ENCODE measurements around the gene UBE2E2. TPM values are rescaled to one million over a fixed set of nuclear protein-coding genes. Genes with fewer than 3 reads are reported as not detected.
"Not testable (repeated sequence)": the region's sequence is repeated elsewhere in the genome, so short reads cannot be mapped to it uniquely, and the experiment has no call there.

Gene UBE2E2
- total RNA-seq, 1 donor from 2014 or later = 64.6 TPM

DNA sequence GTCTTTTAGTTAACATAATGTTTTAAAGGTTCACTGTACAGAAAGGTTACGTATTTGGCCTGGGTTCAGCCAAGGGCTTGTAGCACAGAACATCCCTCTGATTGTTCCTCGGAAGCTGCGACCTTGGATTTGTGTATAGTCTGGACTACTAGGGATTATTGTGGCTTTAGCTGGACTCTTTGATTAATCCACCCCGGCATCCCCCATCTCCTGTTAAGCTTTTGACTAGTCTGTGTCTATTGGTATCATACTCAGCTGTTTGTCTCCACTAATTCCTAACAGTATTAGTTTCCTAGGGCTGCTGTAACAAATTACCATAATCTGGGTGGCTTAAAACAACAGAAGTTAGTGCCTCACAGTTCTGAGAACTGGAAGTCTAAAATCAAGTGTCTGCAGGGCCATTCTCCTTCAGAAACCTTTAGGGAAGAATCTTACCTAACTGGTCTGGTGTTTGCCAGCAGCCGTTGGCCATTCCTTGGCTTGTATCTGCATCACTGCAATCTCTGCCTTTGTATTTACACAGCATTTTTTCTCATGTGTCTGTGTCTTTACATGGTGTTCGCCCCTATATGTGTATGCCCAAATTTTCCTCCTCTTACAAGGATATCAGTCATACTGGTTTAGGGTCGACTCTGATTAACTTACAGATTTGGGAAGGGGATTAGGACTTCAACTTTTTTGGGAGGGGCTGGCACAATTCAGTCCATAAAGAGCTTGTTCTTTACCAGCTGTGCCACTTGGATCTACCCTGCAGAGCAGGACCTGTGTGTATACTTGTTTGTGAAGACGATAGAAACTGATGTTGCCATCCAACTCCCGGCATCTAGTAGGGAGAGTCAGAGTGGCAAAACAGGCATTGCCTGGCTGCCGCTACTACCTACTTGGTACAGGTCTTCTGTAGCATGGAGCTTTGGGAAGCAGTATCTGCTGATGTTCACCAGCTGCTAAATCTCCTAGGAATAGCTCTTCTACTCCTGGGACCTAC, 117.8 kb downstream of the UBE2E2 start:
- no peak for DNase-seq (ENCODE audit: low spot score)

- no peak for DNase-seq (ENCODE audit: low spot score)
Observed at GRCh38 chr3:23324745-23325144, 121.6 kb downstream of the UBE2E2 start.

- DNase-seq (ENCODE audit: low spot score) = no peak
Observed at GRCh38 chr3:23325466-23326065, 122.4 kb downstream of the UBE2E2 start.

DNA sequence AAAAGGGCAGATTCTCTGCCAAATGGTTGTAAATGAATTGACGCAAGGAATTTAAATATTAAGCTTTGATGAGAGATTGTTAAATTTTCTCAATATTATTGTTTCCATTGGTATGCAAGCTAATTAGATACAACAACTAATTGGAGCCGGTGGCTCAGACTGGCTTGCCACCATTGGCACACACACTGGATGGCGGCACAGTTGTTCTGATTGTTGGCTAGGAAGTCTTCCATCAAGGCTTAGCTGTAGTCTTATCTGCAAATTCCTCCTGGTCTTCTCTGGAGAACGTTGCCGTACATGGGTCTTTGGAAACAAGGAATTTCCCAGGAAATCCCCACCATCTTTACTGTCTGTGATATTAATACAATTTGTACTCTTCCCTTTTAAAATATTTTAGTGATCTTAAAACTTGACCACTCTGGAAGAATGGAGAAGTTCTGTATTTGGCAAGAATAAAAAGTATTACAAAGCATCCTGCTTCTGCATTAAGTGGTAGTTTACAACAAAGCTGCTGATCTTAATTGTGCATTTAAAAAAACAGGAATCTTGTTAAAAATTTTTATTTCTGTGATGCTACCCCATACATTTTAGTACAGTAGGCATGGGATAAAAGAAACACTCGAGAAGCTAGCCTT, 126.5 kb downstream of the UBE2E2 start:
- no peak for DNase-seq (ENCODE audit: low spot score)

- no peak for DNase-seq (ENCODE audit: low spot score)
Observed at GRCh38 chr3:23330568-23330967, 127.4 kb downstream of the UBE2E2 start.

DNA sequence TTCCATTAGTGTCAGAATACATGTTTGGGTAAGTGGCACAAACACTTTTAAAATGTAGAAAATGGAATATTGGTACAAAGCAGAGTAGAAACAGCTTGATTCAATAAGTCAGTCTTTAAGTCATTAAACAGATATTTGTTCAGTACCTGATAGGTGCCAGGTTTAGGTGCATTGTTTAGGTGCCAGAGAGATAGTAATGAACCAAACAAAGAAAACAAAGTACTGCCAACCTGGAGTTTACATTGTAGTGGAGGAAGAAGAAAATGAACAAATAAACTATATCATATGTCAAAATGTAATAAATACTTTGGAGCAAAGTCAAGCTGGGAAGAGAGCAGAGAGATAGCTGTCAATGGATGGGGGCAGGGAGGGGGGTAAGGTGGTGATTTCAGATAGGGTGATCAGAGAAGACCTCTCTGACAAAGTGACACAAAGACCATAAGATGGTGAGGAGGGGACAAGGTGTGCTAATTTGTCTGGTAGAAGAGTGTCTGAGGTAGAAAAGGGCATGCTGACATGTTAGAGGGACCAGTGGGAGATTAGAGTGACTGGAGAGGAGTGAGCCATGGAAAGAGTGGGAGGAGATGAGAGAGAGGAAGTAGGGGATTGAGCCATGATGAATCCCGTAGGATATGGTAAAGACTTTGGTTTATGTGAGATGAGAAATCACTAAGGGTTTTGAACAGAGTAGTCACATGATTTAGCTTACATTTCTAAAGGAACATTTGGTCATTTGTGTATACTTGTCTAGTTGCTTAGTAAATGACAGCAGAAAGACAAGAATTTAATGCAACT, 128.2 kb downstream of the UBE2E2 start:
- no peak for DNase-seq (ENCODE audit: low spot score)

GRCh38 chr3:23333633-23334032, 130.5 kb downstream of the UBE2E2 start:
- DNase-seq (ENCODE audit: low spot score) = no peak

DNA sequence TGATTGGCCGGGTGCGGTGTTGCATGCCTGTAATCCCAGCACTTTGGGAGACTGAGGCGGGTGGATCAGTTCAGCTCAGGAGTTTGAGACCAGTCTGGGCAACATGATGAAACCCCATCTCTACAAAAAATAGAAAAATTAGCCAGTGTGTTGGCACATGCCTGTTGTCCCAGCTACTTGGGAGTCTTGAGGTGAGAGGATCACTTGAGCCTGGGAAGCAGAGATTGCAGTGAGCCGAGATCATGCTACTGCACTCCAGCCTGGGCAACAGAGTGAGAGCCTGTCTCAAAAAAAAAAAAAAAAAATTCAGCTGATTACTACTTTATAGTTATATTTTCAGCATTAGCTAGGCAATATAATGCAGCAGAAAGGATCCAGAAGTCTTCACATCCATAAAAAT, 133.7 kb downstream of the UBE2E2 start:
- DNase-seq (ENCODE audit: low spot score) = not testable (repeated sequence)

DNA sequence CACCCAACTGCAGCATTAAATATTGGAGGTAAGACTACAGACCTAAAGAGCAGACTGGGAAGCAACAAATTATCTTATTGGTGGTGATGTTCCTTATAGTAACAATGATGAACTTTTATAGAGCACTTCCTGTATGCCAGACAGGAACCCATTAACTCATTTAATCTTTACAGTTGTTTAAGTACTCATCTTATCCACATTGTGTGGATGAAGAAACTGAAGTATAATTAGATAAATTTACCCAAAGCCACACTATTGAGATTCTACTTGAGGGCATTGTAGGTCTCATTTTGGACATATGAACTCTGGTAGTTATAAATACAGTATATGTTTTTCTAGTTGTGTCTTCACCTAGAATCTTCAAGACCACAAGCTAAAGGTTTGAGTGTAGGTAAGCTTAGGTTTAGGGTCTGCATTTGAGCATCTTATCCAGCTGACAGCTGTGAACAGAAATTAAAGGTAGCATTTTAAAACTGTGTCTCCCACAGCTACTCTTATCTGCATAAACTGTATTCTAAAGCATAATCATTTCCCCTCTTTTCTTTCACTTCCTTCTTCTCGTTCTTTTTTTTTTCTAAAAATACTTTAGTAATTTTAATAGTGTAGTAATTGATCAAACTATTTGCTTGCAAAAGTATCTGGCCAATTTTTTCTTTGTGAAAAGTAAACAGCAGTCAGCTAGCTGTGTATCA, 138.2 kb downstream of the UBE2E2 start:
- DNase-seq (ENCODE audit: low spot score) = no peak

- no peak for DNase-seq (ENCODE audit: low spot score)
Observed at GRCh38 chr3:23342343-23342742, 139.2 kb downstream of the UBE2E2 start.

DNA sequence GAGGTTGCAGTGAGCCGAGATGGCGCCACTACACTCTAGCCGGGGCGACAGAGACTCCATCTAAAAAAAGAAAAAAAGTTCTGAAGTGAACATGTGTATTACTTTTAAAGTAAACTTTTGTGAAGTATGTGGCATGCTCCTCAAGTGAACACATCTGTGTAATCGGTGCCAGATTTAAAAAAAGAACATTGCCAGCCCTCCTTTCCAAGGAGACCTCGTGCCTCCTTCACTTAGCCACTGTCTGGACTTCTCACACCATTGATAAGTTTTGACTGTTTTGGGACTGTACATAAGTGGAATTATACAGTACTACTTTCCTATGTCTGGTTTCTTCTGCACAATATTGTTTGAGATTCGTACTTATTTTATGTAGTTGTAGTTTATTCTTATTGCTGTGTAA, 140.4 kb downstream of the UBE2E2 start:
- DNase-seq (ENCODE audit: low spot score) = no peak

DNA sequence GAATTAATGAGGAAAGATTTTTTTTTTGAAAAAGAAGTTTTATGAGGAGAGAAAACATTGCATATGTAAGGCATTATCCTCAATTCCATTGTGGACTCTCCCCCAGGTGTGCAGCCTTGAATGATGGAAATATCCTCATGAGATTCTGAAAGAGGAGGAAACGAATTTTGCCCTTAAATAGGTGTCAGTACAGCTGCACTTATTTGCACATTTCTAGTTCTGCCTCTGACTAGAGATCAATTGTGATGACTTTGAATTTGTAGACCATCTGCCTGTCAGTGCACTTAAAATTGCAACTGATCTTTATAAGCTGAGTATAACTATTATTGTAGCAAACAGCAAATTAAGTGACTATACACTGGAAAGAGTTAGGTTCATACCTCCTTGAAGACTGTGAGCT, 141.8 kb downstream of the UBE2E2 start:
- DNase-seq (ENCODE audit: low spot score) = no peak

GRCh38 chr3:23349444-23349843, 146.3 kb downstream of the UBE2E2 start:
- not testable (repeated sequence) for DNase-seq (ENCODE audit: low spot score)

DNA sequence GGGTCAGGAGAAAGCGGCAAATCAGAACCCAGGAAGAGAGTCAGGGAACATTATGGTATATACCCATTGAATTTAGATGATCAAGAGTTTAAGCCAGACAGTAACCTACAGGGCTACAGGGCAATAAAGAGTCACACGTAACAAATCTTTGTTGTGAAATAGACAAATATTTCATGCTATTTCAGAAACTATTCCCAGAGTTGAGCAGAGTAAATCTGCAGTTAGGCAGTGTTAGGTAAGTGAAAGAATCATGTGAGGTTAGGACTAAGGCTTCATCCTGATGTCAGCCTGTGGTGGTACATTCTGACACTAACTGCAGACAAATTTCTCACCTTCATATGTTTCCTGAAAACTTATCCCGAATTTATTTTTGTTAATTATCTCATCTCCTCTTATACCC, 153.0 kb downstream of the UBE2E2 start:
- no peak for DNase-seq (ENCODE audit: low spot score)

DNA sequence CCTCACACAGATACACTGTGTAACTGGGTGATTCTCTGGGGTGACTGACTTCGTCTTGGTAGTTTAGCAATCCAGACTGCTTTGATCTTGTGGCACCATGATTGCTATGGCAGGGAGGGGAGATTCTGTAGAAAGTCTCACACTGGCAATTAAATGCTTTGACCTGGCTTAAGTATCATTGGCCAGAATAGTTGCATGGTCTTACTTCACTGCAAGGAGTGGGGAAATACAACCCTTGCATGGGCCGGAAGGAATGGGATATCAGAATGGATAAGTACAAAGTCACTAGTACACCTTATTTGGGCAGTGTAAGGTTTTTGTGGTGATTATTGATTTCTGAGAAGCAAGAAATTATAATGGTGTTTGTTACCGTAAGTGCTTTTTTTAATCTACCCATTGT, 153.8 kb downstream of the UBE2E2 start:
- DNase-seq (ENCODE audit: low spot score) = no peak

DNA sequence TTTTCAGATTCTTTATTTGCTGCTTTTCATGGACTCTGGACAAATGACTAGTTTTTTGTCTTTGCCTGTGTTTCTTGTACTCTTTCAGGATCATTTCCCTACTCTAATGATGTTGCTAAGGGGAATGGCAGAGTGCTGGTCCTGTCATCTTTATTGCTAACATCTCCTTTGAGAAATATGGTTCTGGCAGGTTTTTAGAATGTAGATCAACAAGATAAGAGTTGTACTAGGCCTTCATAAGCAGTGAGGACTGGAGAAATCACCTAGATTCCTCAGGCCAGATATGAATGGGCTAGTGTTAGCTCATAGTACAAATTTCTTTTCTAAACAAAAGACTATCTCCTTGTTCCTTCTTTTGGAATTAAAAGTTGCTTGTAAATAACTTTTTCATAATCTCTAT, 156.0 kb downstream of the UBE2E2 start:
- DNase-seq (ENCODE audit: low spot score) = no peak

DNA sequence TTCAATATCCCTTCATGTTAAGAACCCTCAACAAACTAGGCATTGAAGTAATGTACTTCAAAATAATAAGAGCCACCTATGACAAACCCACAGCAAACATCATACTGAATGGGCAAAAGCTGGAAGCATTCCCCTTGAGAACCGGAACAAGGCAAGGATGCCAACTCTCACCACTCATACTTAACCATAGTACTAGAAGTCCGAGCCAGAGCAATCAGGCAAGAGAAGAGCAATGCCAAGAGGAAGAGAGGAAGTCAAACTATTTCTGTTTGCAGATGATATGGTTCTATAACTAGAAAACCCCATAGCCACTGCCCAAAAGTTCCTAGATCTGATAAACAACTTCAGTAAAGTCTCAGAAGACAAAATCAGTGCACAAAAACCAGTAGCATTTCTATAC, 161.9 kb downstream of the UBE2E2 start:
- DNase-seq (ENCODE audit: low spot score) = no peak

- DNase-seq (ENCODE audit: low spot score) = no peak
Observed at GRCh38 chr3:23368731-23369130, 165.6 kb downstream of the UBE2E2 start.

GRCh38 chr3:23372285-23372684, 169.2 kb downstream of the UBE2E2 start:
- DNase-seq (ENCODE audit: low spot score) = no peak

DNA sequence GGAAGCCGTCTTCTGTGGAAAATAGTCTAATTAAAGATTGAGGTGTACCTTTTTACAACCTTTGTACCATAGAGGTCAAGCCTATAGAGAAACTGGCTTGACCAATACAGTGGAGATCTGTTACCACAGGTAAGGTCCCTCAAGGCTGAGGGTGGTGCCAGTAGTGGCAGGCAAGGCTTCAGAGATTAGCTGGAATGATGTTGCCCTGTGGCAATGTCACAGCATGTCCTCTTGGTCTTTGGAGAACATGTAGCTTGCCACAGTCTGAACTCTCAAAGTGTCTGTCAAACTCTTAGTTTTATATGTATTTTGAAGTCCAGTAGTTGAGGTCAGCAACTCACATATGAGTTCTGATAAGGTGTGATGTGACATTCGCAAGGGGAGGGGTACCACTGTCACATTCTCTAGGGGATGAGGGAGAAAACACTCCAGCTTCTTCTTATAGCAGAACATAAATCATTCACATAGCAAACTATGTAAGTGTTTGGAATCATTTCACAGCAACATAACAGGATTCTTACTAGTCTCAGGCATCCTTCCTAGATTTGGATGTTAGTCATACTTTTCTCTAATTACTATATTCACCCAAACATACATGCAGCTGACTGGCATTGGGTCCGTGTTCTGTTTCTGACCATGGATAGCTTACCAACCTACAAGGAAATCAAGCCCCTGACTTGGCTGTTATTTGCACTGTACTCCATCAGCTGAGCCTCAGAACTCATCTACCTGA, 173.6 kb downstream of the UBE2E2 start:
- no peak for DNase-seq (ENCODE audit: low spot score)

Measured in mesenteric fat pad (tissue), 1 donor.